GM18511 (cell line): ENCODE results near the gene TMEM259.
"Not testable (repeated sequence)": the region's sequence is repeated elsewhere in the genome, so short reads cannot be mapped to it uniquely, and the experiment has no call there.

Experiments
- ATAC-seq: cut with Tn5 transposase; IDR thresholded peaks from one replicate; pipeline ENCODE4 v1.9.1; 2021; ENCODE audit warnings: mild to moderate bottlenecking, moderate library complexity; ENCODE audit not compliant: unreplicated experiment

The TMEM259 gene

DNA sequence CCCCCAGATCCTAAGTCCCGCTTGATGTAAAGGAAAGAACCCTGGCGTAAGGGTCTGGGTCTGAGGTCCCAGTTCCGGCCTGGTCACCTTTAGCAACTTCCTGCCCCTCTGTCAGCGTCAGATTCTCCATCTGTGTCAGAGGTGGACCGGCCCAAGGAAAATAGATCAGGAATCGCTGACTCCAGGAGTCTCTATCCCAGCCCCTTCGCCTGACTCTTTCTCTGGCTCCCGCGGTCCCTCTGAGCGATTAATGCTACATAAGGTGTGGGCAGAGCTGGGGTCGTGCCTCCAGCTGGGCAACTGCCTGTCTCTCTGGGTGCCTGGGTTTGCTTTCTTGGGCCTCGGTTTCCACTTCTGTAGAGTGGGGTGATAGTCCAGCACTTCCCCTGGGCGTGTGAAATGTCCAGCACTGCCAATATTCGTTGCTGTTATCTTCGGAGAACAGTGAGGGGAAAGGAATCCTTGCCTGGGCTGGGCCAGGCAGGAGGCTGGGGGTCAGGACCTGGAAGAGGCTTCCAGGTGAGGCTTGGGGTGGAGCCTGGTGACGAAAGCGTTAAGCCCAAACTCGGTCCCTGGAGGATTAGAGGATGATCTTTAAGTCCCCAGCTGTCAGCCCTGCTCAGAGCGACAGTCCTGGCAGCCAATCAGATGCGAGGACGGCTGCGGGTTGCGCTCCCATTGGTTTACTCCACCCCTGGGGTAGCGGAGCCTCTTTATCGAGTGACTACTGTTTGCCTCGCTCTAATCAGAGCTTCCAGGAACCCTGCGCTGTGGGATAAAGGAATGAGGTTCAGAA, 19.8 kb upstream of the TMEM259 start:
- no peak for ATAC-seq

DNA sequence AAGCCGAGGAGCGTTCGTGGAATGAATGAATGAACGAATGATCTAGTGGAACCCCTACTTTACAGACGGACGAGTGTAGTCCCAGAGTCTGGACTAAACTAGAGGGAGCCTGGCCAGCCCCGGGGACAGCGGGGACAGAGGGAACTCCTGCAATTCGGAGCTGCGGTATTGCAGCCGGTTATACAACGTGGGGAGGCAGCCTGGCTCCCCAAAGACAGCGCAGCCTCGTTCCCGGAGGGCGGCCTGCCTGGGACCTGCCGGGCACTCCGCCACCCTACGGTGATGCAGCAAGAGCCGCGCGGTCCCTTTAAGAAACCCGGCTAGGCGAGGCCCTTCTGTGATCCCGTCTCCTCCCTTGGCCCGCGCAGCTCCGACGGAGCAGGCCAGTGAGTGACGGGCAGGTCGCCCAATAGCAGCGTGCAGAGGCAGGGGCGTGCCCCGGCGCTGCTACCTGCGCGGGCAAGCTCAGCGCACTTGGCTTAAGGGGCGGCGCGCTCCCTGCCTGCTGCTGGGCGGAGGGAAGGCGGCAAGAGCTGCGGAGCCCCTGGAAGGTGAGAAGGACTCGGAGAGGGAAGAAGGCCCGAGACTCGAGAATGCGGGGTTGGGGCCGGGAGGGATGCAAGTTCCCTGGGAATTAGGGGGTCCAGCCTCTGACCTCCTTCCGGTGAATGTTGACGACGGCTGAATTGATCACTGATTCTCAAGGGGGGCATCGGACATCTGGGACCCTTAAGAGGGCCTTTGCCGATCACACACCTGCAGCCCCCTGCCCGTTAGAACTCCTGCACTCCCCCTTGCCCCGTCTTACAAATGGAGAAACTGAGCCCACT, 18.9 kb upstream of the TMEM259 start, which contains the start of gene ABCA7:
ABCA7 (plus strand) TSS at position 462 of the 830 bp plus-strand sequence. CDS start 1,255 bp downstream, outside the sequence.
- peak; percentile 78 for ATAC-seq

DNA sequence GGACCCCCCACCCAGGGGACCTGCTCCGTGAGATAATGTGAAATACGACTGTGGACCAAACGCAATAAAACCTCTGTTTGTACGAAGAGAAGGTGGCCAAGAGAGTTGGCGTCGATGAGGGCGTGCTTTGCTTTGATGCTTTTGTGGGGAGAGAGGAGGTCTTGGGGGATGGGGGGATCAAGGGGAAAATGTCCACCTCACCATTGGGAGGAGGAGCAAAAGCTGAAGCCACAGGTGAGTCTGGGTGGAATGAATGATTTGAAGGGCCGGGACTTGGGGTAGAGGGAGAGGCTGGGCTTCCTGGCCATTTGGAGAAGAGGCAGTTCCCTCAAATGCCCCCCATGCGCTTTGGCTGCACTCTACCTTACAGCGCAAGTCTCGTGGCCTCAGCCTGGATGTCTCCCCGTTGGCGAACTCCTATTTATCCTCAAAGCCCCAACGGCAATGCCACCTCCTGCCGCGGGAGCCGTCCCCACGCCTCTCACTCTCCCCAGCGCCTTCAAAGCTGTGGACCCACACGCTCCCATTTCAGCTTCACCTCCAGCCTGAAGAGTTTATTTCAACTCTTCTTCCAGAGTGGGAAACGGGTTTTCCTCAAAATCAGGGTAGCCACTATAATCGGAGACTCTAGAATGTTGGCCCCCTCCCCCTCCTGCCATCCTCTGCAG, 18.2 kb upstream of the TMEM259 start:
- ATAC-seq = no peak

DNA sequence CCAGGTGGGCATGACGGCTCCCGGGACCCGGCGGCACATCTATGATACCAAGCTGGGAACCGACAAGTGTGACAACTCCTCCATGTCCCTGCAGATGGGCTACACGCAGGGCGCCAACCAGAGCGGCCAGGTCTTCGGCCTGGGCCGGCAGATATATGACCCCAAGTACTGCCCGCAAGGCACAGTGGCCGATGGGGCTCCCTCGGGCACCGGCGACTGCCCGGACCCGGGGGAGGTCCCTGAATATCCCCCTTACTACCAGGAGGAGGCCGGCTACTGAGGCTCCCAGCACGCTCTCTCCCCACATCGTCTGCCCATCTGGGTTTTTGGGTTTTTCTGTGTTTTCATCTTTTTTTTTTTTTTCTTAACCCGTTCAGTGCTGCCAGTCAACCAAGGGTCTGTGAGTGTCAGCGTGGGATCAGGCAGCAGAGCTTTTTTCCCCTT, 16.7 kb upstream of the TMEM259 start:
- no peak for ATAC-seq

DNA sequence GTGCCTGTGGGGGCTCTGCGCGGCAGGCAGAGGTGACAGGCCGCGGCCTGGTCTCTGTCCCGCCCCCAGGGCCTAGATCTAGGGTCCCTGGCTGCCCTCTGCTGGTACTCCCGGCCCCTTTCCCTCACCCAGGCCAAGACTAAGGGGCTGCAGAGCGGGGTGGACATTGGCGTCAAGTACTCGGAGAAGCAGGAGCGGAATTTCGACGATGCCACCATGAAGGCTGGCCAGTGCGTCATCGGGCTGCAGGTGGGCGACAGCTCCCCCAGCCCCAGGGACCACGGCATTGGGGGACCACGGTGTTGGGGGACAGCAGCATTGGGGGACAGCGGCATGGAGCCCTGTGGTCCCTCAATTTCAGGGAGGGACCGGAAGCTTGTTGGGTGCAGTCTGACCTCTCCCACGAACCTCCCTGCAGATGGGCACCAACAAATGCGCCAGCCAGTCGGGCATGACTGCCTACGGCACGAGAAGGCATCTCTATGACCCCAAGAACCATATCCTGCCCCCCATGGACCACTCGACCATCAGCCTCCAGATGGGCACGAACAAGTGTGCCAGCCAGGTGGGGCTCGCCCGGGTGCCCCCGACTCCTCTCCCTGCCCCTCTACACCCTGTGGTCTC, 15.2 kb upstream of the TMEM259 start:
- no peak for ATAC-seq

DNA sequence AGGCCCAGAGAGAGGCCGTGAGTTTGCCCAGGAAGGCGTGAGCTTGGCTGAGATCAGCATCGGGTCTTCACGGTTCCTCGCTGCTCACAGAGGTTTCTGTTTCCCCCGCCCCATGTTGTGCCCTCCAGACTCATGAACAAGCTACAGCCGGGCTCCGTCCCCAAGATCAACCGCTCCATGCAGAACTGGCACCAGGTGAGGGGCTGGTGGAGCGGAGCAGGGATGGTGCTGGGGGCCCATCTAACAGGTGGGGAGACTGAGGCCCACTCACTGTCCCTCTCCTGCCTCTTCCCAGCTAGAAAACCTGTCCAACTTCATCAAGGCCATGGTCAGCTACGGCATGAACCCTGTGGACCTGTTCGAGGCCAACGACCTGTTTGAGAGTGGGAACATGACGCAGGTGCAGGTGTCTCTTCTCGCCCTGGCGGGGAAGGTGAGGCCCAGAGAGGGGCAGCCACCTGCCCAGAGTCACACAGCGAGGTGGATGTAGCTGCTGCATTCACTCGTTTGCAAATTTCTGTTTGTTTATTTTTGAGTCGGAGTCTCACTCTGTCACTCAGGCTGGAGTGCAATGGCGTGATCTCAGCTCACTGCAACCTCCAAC, 11.4 kb upstream of the TMEM259 start:
- ATAC-seq = no peak

DNA sequence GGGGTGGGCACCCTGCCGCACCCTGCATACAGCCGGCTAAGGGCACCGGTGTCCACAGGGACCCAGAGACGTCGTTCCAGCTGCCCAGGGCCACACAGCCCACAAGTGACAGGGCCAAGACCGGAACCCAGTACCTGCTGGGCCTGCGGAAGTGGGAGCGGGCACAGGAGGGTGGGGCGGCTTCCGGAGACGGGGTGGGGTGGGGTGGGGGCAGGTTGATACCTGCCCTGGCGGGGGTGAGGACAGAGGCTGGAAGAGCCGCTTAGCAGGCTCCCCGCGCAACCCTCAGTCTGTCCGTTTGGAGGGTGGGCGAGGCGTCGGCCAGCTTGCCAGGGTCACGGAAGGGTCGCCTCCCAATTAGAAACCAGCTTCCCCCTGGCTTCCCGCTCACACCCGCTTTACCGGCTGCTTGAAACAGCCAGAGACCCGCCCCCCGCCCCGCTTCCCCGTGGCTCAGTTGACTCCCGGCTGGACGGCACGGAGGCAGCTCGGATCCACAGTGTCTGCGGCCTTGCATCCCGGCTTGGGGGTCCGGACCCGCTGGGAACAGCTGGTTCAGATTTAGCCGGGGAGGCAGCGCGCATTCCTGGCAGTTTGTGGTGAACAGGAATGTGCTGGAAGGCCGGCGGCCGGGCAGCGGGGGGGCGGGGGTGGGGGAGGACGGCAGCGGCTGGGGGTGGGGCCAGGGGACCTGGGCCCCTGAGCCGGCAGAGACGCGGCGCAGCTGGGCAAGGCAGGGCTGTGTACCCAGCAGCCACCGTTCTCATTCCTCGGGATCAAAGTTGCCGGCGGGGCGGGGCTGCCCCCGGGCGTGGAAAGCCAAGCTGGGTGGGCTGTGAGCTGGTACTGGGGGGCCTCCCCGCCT, 7.4 kb upstream of the TMEM259 start:
- peak; percentile 48 for ATAC-seq

DNA sequence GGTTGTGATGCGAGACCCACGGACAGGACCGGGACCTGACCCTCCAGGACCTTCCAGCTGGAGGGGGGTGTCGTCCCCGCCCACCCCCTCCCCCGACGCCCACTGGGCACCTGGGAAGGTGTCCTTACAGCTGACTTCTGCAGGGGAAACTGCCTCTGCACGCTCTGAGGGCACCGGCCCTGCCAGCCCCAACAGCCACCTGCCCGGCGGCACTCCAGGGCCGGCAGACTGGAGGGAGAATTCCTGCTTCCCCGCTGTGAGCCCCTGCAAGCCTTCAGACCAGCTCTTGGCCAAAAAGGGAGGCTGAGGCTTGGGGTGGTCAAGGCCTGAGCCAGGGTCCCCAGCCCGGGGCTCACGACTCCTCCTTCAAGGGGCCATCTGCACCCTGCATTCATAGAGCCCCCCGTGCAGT, 6.7 kb upstream of the TMEM259 start:
- ATAC-seq = peak; percentile 26

DNA sequence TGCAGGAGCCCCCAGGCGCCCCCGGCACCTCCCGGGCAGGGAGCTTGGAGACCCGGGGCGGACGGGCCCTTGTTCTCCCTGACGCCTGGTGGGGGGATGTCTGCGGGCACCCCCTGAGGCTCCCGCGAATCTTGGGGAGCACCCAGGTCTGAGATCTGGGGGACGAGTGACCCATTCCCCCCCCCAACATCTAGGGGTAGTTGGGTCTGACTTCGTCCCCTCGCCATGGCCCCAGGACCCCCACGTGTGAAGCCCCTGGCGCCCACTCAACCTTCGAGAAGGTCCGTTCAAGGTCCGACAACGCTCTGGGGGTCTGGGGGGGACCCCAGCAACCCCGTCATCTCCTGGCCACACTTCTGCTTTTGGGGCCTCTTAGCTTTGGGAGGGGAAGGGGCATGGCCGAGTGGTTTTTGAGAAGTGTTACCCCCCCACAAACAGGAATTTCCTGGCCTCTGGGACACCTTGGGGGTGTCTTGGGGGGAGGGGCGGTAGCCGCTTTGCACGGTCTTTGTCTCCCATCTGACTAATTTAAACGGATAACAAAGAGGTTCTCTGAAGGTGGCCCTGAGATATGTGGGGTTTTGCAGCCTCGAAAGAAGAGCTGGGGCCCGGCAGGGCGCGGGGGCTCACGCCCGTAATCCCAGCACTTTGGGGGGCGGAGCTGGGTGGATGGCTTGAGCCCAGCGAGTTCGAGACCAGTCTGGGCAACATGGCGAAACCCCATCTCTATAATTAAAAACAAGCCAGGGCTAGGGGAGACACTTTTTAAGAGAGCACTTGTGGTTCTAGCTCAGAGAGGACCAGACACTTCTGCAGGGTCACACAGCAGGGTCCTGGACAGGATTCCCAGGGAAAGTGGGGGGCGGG, 6.1 kb upstream of the TMEM259 start:
- peak; percentile 23 for ATAC-seq

DNA sequence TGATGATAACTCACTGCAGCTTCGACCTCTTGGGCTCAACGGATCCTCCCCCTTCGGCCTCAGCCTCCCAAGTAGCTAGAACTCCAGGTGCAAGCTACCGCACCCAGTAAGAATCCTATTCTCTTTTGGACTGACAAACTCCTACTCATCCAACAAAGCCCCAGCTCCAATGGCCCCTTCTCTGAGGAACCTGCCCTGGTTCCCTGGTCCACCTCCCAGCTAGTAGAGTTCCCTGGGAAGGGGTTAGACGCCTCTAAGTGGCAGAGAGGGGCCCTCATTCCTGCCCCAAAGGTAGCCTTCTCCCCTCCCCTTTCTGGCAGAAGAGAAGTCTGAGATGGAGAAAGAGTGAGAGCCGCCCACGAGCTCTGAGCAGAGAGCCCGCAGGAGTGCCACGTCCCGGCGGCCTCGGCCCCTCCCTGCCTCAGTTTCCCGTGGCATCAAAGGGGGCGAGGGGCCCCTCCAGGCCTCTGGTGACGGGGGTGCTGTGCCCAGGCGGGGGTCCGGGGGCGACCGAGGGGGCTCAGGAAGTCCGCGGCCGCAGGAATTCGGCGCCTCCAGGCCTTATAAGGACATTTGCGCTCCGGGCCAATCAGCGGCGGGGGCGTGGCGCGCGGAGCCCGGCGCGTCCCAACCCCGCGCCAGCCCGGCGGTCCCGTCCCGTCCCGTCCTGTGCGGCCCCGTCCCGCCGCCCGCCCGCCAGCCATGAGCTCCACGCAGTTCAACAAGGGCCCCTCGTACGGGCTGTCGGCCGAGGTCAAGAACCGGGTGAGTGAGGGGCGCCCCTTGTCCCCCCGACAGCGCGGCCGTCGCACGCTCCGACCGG, 5.2 kb upstream of the TMEM259 start, which contains the start of gene CNN2:
CNN2 (plus strand) TSS at position 649 of the 823 bp plus-strand sequence; CDS start at position 703, 54 bp downstream.
- ATAC-seq = peak; percentile 51

DNA sequence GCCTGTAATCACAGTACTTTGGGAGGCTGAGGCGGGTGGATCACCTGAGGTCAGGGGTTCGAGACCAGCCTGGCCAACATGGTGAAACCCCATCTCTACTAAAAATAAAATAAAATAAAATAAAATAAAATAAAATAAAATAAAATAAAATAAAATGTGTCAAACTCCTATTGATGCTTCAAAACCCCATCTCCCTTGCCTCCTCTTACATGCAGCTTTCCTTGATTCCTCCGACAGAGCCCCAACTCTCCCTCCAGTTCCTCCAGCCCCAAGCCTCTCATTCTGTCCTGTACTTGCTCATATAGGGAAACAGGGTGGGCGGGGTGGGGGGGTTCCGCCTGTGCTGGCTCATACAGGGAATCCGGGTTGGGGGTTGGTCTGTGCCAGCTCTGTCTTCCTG, 4.2 kb upstream of the TMEM259 start:
- not testable (repeated sequence) for ATAC-seq

DNA sequence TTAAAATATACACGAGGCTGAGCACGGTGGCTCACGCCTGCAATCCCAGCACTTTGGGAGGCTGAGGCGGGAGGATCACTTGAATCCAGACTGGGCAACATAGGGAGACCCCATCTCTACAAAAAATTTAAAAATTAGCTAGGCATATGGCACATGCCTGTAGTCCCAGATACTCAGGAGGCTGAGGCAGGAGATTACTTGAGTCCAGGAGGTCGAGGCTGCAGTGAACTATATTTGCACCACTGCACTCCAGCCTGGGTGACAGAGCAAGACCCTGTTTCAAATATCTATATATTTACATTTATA, 2.9 kb upstream of the TMEM259 start:
- not testable (repeated sequence) for ATAC-seq

DNA sequence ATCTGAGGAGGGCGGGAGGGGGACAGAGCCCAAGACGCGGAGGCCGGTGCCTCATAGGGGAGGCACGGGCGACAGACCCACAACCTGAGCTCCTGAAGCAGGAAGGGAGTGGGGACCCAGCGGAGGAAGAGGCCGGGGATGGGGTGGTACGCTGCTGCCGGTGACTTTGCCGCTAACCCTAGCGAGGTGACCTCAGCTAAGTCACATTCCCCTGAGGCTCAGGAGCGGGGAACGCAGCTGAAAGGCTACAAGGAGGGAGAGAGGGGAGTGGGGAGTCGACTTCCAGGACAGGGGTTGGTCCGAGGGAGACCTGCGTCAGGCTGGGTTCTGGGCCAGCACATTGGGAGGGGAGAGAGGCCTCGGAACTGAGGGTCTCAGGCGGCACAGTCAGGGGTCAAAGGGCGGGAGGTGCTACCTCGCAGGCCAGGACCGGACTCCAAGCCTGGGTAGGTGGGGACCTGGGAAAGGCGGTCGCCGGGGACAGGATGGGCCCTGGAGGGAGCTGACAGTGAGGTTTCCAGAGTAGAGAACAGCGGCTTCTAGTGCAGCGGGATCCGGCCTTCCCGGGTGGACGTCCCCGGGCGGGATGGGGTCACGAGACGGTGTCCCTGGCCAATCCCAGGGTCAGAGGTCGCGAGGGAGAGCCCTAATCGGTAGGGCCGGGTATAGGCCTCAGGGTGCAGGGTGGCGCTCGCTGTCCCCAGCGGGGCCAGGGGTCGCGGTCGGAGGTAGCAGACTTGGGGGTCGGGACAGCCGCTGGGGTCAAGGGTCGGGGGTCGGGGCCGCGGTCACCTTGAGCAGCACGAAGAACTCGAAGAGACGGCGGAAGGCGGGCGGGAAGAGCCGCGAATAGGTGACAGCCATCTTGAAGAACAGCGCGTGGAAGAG, 699 bp downstream of the TMEM259 start:
- no peak for ATAC-seq

DNA sequence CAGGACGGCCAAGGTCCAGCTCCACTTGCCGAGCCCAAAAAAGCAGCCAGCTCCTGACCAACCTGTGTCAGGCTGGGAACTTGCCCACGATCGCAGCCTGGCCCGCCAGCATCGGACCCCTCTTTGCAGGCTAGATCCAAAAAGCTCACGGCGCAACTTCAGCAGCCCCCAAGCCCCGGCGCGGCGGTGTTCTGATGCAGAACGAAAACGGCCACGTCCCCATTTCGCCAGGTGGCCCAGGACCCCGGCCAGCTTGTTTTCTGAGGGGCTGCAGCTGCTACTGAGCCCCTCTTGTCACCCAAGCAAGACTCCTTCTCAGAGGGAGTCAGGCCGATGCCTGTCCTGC, 1.3 kb downstream of the TMEM259 start:
- no peak for ATAC-seq

DNA sequence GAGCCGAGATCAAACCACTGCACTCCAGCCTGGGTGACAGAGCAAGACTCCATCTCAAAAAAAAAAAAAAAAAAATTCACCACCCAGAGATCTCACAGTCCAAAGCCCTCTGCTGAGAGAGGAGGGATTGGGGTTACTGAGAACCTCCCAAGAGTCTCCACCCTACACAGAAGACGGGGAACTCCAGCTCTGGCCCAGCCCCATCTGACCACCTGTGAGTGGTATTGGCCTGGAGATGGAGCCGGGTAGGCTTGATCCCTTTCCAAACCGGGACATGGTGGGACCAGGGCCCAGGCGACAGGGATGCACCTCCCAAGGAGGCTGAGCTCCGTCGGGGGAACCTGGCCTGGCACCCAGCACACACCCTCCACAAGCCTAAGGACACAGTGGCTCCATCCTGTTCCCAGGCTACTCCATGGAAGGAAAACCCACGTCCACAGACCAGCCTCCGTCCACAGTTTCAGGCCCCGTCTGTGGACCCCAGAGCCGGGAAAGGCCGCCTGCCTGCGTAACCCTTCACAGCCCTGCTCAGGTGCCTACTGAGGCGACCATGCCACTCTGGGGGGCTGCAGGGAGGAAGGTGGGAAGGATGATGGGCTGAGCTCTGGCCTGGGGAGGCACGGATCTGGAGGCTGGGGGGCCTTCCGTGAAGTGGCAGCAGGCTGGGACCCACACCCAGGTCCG, 1.8 kb downstream of the TMEM259 start:
- no peak for ATAC-seq

DNA sequence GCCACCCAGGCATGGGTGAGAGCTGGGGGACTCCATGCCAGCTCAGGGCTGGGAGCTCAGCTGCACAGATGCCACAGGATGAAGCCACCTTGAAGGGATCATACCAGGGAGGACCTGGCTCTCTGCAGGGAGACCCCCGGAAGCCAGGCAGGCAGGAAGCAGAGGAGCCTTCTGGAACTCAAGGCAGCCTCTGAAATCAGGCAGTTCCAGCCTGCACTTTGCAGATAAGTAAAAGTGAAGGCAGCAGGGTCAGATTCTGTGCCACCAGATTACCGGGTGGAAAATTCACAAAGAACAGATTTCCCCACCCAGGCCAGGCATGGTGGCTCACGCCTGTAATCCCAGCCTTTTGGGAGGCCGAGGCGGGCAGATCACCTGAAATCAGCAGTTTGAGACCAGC, 2.5 kb downstream of the TMEM259 start:
- ATAC-seq = no peak
